DOHH2 (cell line): ENCODE results near the gene SDHA.
"Not testable (repeated sequence)": the region's sequence is repeated elsewhere in the genome, so short reads cannot be mapped to it uniquely, and the experiment has no call there.

Experiments used
- H3F3A ChIP-seq: fragments of 200-600 bp; sonication (generic), shearing (Covaris generic); 2 replicates; pipeline ENCODE4 v1.6.0; 2016; ENCODE audit warnings: antibody characterized with exemption, mild to moderate bottlenecking; ENCODE audit not compliant: control insufficient read depth, insufficient read depth
- H3K27ac ChIP-seq: fragments of 200-600 bp; sonication (generic); 2 replicates; pipeline ENCODE4 v1.5.1; 2014; ENCODE audit warnings: low read depth, mild to moderate bottlenecking, low read length, moderate library complexity
- H3K27me3 ChIP-seq: fragments of 200-600 bp; sonication (generic); 2 replicates; pipeline ENCODE4 v1.6.1; 2014; ENCODE audit warnings: mild to moderate bottlenecking, low read length, mixed read lengths; ENCODE audit not compliant: control insufficient read depth
- H3K36me3 ChIP-seq: fragments of 200-600 bp; sonication (generic); 2 replicates; pipeline ENCODE4 v1.6.1; 2014; ENCODE audit warnings: mild to moderate bottlenecking, low read length, moderate library complexity, mixed read lengths; ENCODE audit not compliant: control insufficient read depth
- H3K4me1 ChIP-seq: fragments of 200-600 bp; sonication (generic); 2 replicates; pipeline ENCODE4 v1.6.1; 2014; ENCODE audit warnings: mild to moderate bottlenecking, low read length, mixed read lengths; ENCODE audit not compliant: control insufficient read depth
- H3K4me2 ChIP-seq: fragments of 200-600 bp; sonication (generic); 2 replicates; pipeline ENCODE4 v1.6.0; 2014; ENCODE audit warnings: mild to moderate bottlenecking, low read length, moderate library complexity
- H3K4me3 ChIP-seq: fragments of 200-600 bp; sonication (generic); 2 replicates; pipeline ENCODE4 v1.5.1; 2014; ENCODE audit warnings: mild to moderate bottlenecking, low read length, mixed read lengths
- H3K79me2 ChIP-seq: fragments of 200-600 bp; sonication (generic); 2 replicates; pipeline ENCODE4 v1.6.1; 2014; ENCODE audit warnings: mild to moderate bottlenecking, low read length, mixed read lengths; ENCODE audit not compliant: control insufficient read depth
- H3K9me2 ChIP-seq: fragments of 200-600 bp; sonication (generic); replicated peaks from 2 replicates; pipeline ENCODE4 v1.6.1; 2014; ENCODE audit warnings: mild to moderate bottlenecking, low read length, mixed read lengths; ENCODE audit not compliant: control insufficient read depth
- H3K9me3 ChIP-seq: fragments of 200-600 bp; sonication (generic); 2 replicates; pipeline ENCODE4 v1.6.1; 2014; ENCODE audit warnings: antibody characterized with exemption, low read length, mixed read lengths; ENCODE audit not compliant: control insufficient read depth, insufficient read depth
- H4K20me1 ChIP-seq: fragments of 200-600 bp; sonication (generic); 2 replicates; pipeline ENCODE4 v1.6.0; 2014; ENCODE audit warnings: low read depth, mild to moderate bottlenecking, antibody characterized with exemption, low read length, moderate library complexity; ENCODE audit not compliant: control insufficient read depth, insufficient read depth
- EZH2phosphoT487 ChIP-seq: fragments of 200-600 bp; sonication (generic); IDR thresholded peaks from 2 replicates; pipeline ENCODE4 v1.6.1; 2017; ENCODE audit warnings: borderline replicate concordance, mild to moderate bottlenecking, antibody characterized with exemption, low read length, moderate library complexity, mixed read lengths
- TF ChIP-seq, protein P1 (sequence below): fragments of 200-600 bp; sonication (generic); IDR thresholded peaks from one replicate; pipeline ENCODE4 v1.5.1; 2014; ENCODE audit warnings: antibody characterized with exemption, mild to moderate bottlenecking, low read depth, low read length; ENCODE audit not compliant: poor library complexity, severe bottlenecking

SDHA gene

DNA sequence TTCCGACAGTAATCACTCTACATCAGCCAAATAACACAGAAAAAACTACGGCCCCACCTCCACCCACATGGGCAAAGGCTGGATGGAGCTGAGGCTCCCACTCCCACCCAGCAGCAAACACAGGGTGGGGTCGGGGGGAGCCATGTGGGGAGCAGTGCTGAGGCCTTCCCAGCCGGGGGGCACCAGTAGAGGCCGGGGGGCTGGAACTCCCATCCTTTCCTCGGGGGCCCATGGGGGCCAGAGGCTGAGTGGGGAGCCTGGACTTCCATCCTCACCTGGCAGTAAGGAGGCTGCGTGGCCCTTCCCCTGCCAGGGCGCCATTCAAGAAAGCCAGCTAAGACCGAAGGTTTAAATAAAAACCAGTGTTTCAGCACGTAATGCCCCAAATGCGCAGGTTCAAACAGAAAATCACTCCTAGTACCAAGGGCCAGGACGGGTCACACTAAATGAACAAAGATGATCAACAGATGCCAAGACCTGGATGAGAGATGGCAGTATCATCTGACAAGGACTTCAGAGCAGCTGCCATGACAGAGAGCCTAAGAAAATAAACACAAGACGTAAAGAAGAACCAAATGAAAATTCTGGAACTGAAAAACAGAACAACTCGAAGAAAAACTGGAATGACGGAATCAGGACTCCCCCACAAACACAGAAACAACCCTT, 9.5 kb upstream of the SDHA start:
- Histone ChIP-seq H3K27ac (no peak overlapping the region), H3K9me2 (no peaks in the 10 kb centered on the region), H3K4me1 (peaks cover 10% of the 10 kb centered on the region), H3K4me3 (no peak overlapping the region), H3K36me3 (peaks cover 43% of the 10 kb centered on the region), H4K20me1 (peaks cover 12% of the 10 kb centered on the region), H3K27me3 (no peaks in the 10 kb centered on the region), H3K9me3 (no peaks in the 10 kb centered on the region), H3F3A (no peaks in the 10 kb centered on the region), H3K4me2 (no peak overlapping the region), H3K79me2 (peaks cover 70% of the 10 kb centered on the region)
- TF ChIP-seq EZH2phosphoT487, result no peak
- TF ChIP-seq, protein P1, sequence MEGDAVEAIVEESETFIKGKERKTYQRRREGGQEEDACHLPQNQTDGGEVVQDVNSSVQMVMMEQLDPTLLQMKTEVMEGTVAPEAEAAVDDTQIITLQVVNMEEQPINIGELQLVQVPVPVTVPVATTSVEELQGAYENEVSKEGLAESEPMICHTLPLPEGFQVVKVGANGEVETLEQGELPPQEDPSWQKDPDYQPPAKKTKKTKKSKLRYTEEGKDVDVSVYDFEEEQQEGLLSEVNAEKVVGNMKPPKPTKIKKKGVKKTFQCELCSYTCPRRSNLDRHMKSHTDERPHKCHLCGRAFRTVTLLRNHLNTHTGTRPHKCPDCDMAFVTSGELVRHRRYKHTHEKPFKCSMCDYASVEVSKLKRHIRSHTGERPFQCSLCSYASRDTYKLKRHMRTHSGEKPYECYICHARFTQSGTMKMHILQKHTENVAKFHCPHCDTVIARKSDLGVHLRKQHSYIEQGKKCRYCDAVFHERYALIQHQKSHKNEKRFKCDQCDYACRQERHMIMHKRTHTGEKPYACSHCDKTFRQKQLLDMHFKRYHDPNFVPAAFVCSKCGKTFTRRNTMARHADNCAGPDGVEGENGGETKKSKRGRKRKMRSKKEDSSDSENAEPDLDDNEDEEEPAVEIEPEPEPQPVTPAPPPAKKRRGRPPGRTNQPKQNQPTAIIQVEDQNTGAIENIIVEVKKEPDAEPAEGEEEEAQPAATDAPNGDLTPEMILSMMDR, result no peak

DNA sequence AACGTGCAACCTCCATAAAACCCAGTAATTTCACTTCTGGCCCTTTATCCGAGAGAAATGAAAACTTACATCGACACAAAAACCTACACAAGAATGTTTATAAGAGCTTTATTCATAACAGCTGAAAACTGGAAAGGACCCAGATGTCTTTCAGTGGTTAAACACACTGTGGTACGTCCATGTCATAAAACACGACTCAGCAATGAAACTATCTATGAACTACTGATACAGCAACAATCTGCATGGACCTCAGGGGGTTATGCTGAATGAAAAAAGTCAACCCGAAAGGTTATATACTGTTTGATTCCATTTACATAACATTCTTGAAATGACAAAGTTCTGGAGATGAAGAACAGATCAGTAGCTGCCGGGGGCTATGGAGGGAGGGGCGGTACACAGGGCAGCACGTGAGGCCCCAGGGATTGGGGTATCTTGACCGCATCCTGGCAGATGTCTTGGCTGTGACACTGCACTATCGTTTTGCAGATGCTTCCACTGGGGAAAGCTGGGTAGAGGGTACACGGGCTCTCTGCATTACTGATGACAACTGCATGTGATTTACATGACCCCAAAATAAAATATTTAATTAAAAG, 4.2 kb upstream of the SDHA start:
- Histone ChIP-seq H3K4me2 (peak overlapping the region; percentile 30), H3K36me3 (peaks cover 25% of the 10 kb centered on the region), H3K9me2 (no peaks in the 10 kb centered on the region), H3K79me2 (peaks cover 62% of the 10 kb centered on the region), H3K9me3 (no peaks in the 10 kb centered on the region), H3K27ac (peak overlapping the region; percentile 6; the same call in 1 of the 2 replicates), H3K4me1 (peaks cover 27% of the 10 kb centered on the region), H4K20me1 (peaks cover 5% of the 10 kb centered on the region; the same call in 1 of the 2 replicates), H3K4me3 (no peak overlapping the region), H3F3A (no peaks in the 10 kb centered on the region), H3K27me3 (no peaks in the 10 kb centered on the region)
- no peak for TF ChIP-seq EZH2phosphoT487
- TF ChIP-seq, protein P1, result no peak

DNA sequence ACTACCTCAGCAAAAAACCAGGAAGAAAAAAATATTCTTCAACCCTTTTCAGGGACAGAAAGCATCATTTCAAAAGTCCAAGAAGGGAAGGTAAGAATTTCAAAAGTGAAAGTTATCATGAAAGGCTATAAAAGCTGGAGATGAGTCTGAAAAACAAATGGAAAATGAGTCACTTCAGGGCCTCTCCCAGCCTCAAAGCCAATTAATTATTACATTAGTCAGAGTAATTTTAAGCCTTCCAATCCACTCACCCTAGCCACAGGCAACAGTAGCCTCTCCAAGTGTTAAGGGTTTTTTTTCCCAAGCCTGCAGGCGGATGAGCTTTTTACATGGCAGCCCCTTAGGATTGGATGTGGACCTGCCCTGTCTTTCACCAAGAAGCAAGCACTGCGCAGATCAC, 2.9 kb upstream of the SDHA start:
- not testable (repeated sequence) for H4K20me1 ChIP-seq, H3K27me3 ChIP-seq, H3F3A ChIP-seq, H3K9me3 ChIP-seq, H3K9me2 ChIP-seq
- H3K27ac ChIP-seq, result 0 out of 2 replicates have a peak overlapping the region, but pooled peaks have one; percentile 18
- H3K4me3 ChIP-seq, result peak overlapping the region; percentile 19; the same call in 1 of the 2 replicates
- H3K36me3 ChIP-seq, result peaks cover 32% of the 10 kb centered on the region
- peak overlapping the region; percentile 53 for H3K4me2 ChIP-seq
- H3K4me1 ChIP-seq, result peaks cover 34% of the 10 kb centered on the region
- peaks cover 66% of the 10 kb centered on the region for H3K79me2 ChIP-seq

DNA sequence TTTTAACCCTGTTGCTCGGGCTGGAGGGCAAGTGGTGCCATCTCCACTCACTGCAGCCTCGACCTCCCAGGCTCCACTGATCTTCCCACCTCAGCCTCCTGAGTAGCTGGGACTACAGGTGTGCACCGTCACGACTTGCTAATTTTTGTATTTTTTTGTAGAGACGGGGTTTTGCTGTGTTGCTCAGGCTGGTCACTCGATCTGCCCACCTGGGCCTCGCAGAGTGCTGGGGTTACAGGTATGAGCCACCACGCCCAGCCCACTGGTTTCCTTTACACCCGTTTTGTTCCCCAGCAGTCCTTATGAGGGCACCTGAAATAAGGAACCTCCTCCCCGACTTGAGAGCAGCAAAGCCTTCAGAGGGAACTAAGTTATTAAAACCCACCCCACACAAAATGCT, 2.0 kb upstream of the SDHA start:
- H3K4me1 ChIP-seq, result peaks cover 40% of the 10 kb centered on the region
- H3K9me2 ChIP-seq, H3K9me3 ChIP-seq, H3F3A ChIP-seq, H3K4me3 ChIP-seq, H3K27me3 ChIP-seq, H3K27ac ChIP-seq: not testable (repeated sequence)
- H4K20me1 ChIP-seq, result peaks cover 15% of the 10 kb centered on the region
- peak overlapping the region; percentile 53 for H3K4me2 ChIP-seq
- peaks cover 71% of the 10 kb centered on the region for H3K79me2 ChIP-seq
- H3K36me3 ChIP-seq, result peaks cover 37% of the 10 kb centered on the region
